ENCODE measurements around the gene POM121. TPM values are rescaled to one million over a fixed set of nuclear protein-coding genes. Genes with fewer than 3 reads are reported as not detected.

POM121 gene
- total and polyA plus RNA-seq, 2 experiments from 2014 or later: 24.5 to 39.8 TPM

GRCh38 chr7:72919256-72919775 lies 5.6 kb upstream of the POM121 start (continued):
- TF ChIP-seq CTCF (conservative IDR thresholded peaks at IDR 0.05; ENCODE audit: low read depth in 2 of 2): no peak
- TF ChIP-seq JUNB (IDR thresholded peaks at IDR 0.05; ENCODE audit: unreplicated experiment): no peak
- TF ChIP-seq REST (IDR thresholded peaks at IDR 0.05; ENCODE audit: unreplicated experiment): no peak
- TF ChIP-seq ZNF331 (CRISPR knock-in tag; IDR thresholded peaks at IDR 0.05; ENCODE audit: low read depth): no peak

GRCh38 chr7:72924386-72924732 lies 536 bp upstream of the POM121 start:
- Mint-ChIP-seq H3K36me3 (ENCODE audit: low read depth) (peaks cover 38% of the 10 kb centered on the region), H3K27ac (peak overlapping the region; percentile 100), H3K4me3 (peak overlapping the region; percentile 99), H3K4me1 (peaks cover 6% of the 10 kb centered on the region), H3K27me3 (ENCODE audit: insufficient read depth, low read depth, poor library complexity) (peaks cover 8% of the 10 kb centered on the region), H3K9me3 (no peaks in the 10 kb centered on the region; the same call in 2 of the 3 replicates)
- Histone ChIP-seq H3K4me3 (peak overlapping the region; percentile 92), H3K27me3 (ENCODE audit: insufficient read depth) (no peaks in the 10 kb centered on the region), H2AFZ (peak overlapping the region; percentile 93), H3F3A (replicated peaks; ENCODE audit: low read depth) (peaks cover 16% of the 10 kb centered on the region; the same call in 1 of the 2 replicates), H3K79me2 (replicated peaks; ENCODE audit: insufficient read depth) (peaks cover 50% of the 10 kb centered on the region), H3K4me2 (peak overlapping the region; percentile 90), H4K20me1 (replicated peaks; ENCODE audit: insufficient read depth) (peaks cover 12% of the 10 kb centered on the region; the same call in 1 of the 2 replicates), H3K27ac (ENCODE audit: low read depth) (peak overlapping the region; percentile 99), H3K9me2 (ENCODE audit: insufficient read depth) (no peaks in the 10 kb centered on the region), H3K4me1 (ENCODE audit: insufficient read depth) (no peaks in the 10 kb centered on the region; the same call in none of the 2 replicates), H3K36me3 (ENCODE audit: insufficient read depth) (peaks cover 25% of the 10 kb centered on the region)
- DNase-seq (ENCODE audit: low spot score) (no peak), ATAC-seq (peak; percentile 8; the same call in 2 of the 3 replicates)
- no peak for TF ChIP-seq ETS1 (IDR thresholded peaks at IDR 0.05)
- no peak for TF ChIP-seq CTCF (conservative IDR thresholded peaks at IDR 0.05; ENCODE audit: low read depth in 2 of 2)
- no peak for TF ChIP-seq JUNB (IDR thresholded peaks at IDR 0.05; ENCODE audit: unreplicated experiment)
- no peak for TF ChIP-seq EZH2phosphoT487 (IDR thresholded peaks at IDR 0.05; ENCODE audit: unreplicated experiment)
- TF ChIP-seq REST (IDR thresholded peaks at IDR 0.05; ENCODE audit: unreplicated experiment): no peak
- no peak for TF ChIP-seq EZH2 (IDR thresholded peaks at IDR 0.05; ENCODE audit: low read depth, unreplicated experiment)
- no peak for TF ChIP-seq ZNF114 (CRISPR knock-in tag; IDR thresholded peaks at IDR 0.05)
- no peak for TF ChIP-seq CREB1 (CRISPR knock-in tag; IDR thresholded peaks at IDR 0.05; ENCODE audit: low read depth)
- no peak for TF ChIP-seq STAT1 (IDR thresholded peaks at IDR 0.05; ENCODE audit: unreplicated experiment)
- no peak for TF ChIP-seq NANOG (IDR thresholded peaks at IDR 0.05; ENCODE audit: borderline replicate concordance)
- TF ChIP-seq ZNF331 (CRISPR knock-in tag; IDR thresholded peaks at IDR 0.05; ENCODE audit: low read depth): no peak
- TF ChIP-seq POLR2AphosphoS5 (IDR thresholded peaks at IDR 0.05; ENCODE audit: low read depth): no peak
